Gastrocnemius medialis (tissue), 4 donors: ENCODE measurements around the gene ZNRF4.

Source experiments
- POLR2A ChIP-seq, 2 donors: fragments of 450-650 bp; IDR thresholded peaks; one replicate each; pipeline ENCODE4 v1.6.1; 2017; ENCODE audit warnings: antibody characterized with exemption in 2 of 2, mild to moderate bottlenecking in 2 of 2, moderate library complexity in 2 of 2
- TF ChIP-seq, protein P1 (sequence below), 5 experiments: fragments of 450-650 bp in 3 of 5; fragments of 200-600 bp in 2 of 5; sonication (generic) in 2 of 5; IDR thresholded peaks in 4 of 5; conservative IDR thresholded peaks in 1 of 5; 1 replicate in 4 of 5; 2 replicates in 1 of 5; pipeline ENCODE4 v1.5.1; 2016 to 2019; ENCODE audit warnings: antibody characterized with exemption in 5 of 5, mild to moderate bottlenecking in 3 of 5, moderate library complexity in 3 of 5

DNA sequence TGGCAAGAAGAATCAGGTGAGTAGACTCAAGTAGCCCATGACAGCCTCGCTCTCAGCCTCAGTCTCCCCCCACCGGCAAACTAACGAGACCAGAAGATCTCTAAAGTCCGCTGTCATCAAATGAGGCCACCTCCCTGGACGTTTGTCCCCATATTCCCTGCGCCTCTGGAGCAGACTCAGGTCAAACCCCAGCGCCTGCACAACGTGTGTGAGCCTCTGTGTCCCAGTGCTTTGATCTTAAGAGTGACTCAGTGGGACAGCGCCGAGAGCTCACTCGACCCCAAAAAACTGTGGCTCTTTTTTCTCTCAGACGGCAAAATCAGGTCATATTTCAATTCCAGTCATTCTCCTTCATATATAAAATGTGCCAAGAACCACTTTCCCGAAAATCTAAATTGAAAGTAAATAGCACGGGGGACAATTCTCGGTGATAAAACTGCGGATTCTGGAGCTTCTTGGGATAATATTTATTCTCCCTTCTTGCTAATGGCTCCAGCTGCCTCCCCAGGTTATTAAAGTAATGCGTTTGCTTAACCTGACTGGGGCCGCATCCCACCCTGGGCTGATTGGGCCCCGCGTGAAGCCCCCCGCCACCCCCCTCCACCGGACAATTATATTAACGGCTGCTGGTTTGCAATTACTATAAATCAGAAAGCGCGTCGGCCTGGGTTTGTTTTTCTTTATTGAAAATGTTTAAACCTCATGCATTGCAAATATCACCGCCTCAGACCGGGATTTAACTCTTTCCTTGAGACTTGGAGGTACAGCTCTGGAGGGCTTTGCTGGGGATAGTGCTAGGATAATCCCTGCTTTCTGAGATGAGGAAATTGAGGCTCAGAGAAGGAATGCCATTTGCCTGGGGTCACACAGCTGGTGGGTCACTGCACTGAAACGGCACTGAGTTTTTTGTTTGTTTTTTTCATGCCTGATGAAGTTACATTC, 37.5 kb upstream of the ZNRF4 start:
- TF ChIP-seq, protein P1, sequence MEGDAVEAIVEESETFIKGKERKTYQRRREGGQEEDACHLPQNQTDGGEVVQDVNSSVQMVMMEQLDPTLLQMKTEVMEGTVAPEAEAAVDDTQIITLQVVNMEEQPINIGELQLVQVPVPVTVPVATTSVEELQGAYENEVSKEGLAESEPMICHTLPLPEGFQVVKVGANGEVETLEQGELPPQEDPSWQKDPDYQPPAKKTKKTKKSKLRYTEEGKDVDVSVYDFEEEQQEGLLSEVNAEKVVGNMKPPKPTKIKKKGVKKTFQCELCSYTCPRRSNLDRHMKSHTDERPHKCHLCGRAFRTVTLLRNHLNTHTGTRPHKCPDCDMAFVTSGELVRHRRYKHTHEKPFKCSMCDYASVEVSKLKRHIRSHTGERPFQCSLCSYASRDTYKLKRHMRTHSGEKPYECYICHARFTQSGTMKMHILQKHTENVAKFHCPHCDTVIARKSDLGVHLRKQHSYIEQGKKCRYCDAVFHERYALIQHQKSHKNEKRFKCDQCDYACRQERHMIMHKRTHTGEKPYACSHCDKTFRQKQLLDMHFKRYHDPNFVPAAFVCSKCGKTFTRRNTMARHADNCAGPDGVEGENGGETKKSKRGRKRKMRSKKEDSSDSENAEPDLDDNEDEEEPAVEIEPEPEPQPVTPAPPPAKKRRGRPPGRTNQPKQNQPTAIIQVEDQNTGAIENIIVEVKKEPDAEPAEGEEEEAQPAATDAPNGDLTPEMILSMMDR (IDR thresholded peaks at IDR 0.05 in 4 of 5, conservative IDR thresholded peaks at IDR 0.05 in 1 of 5) = no peak
- no peak for TF ChIP-seq POLR2A (IDR thresholded peaks at IDR 0.05)
